Sigmoid colon (tissue), 4 donors: ENCODE measurements around the gene CXorf38.

ENCODE experiments used
- CTCF ChIP-seq, 4 experiments: fragments of 450-650 bp in 3 of 4; fragments of 200-600 bp in 1 of 4; IDR thresholded peaks; one replicate each; pipeline ENCODE4 v1.5.1; 2016 to 2019; ENCODE audit warnings: antibody characterized with exemption in 4 of 4, mild to moderate bottlenecking in 3 of 4, moderate library complexity in 2 of 4
- EP300 ChIP-seq, 4 donors: sonication (generic); formaldehyde crosslinking; IDR thresholded peaks; one replicate each; pipeline ENCODE4 v1.6.1; 2017; ENCODE audit warnings: antibody characterized with exemption in 4 of 4
- POLR2A ChIP-seq, 2 donors: fragments of 450-650 bp; IDR thresholded peaks; one replicate each; pipeline ENCODE4 v1.6.1; 2016; ENCODE audit warnings: antibody characterized with exemption in 2 of 2, mild to moderate bottlenecking in 2 of 2, moderate library complexity in 2 of 2
- POLR2AphosphoS5 ChIP-seq, 4 donors: sonication (generic); formaldehyde crosslinking; IDR thresholded peaks; one replicate each; pipeline ENCODE4 v1.6.1; 2017; ENCODE audit warnings: antibody characterized with exemption in 4 of 4

- TF ChIP-seq POLR2A (IDR thresholded peaks at IDR 0.05) (no peak), CTCF (IDR thresholded peaks at IDR 0.05) (no peak), POLR2AphosphoS5 (IDR thresholded peaks at IDR 0.05) (no peak), EP300 (IDR thresholded peaks at IDR 0.05) (no peak)
Measured at GRCh38 chrX:40603446-40603845, 43.9 kb downstream of the CXorf38 start.
